HCT116 (cell line): ENCODE measurements around the gene DAAM2. TPM values are rescaled to one million over a fixed set of nuclear protein-coding genes. Genes with fewer than 3 reads are reported as not detected.

Source experiments
- ATAC-seq: fragments of 200-7000 bp; cut with Tn5 transposase; 2 replicates; pipeline ENCODE4 v1.9.1; 2020; ENCODE audit warnings: mild to moderate bottlenecking, moderate library complexity
- BruUV-seq: library from RNA; stranded (reverse); fragments of 400-500 nt; replicated peaks from 2 replicates; lab custom pipeline; 2021; lab: Mats Ljungman, UMichigan
- CTCF ChIA-PET: fragments of 300-600 bp; sonication (Branson Sonifier 250); formaldehyde crosslinking; loops from one replicate; lab custom pipeline; 2021; ENCODE audit warnings: antibody characterized with exemption; lab: Charles Lee
- POLR2A ChIA-PET: fragments of 300-600, 350-600 bp; sonication (Branson Sonifier 250); formaldehyde crosslinking; loops from one replicate; lab custom pipeline; 2021; ENCODE audit warnings: antibody characterized with exemption; lab: Charles Lee
- RAD21 ChIA-PET, 2 experiments: fragments of 300-600 bp; sonication (Branson Sonifier 250); formaldehyde crosslinking; loops; one replicate each; lab custom pipeline; 2023; ENCODE audit warnings: low total read pairs in 2 of 2; ENCODE audit not compliant: uncharacterized antibody in 2 of 2, unreplicated experiment in 2 of 2, low non-redundant PET in 1 of 2; lab: Charles Lee
- DNase-seq: peaks from one replicate; pipeline ENCODE4 v3.0.0-alpha.2; 2010; ENCODE audit warnings: low read depth, low spot score
- H2AFZ ChIP-seq: fragments of 200-600 bp; shearing (Covaris generic), sonication (generic); 2 replicates; pipeline ENCODE4 v1.6.1; 2017; ENCODE audit warnings: low read depth, mixed run types, mixed read lengths, antibody characterized with exemption, low read length; ENCODE audit not compliant: poor library complexity, severe bottlenecking
- H3K27ac ChIP-seq: 2 replicates; pipeline ENCODE4 v1.5.1; 2012; ENCODE audit warnings: low read depth, low read length
- H3K27me3 ChIP-seq: fragments of 200-600 bp; sonication (generic); 2 replicates; pipeline ENCODE4 v1.6.1; 2016; ENCODE audit warnings: mixed run types, low read length, mixed read lengths; ENCODE audit not compliant: insufficient read depth
- H3K36me3 ChIP-seq, 2 experiments: fragments of 200-500 bp in 1 of 2; fragments of 200-600 bp in 1 of 2; sonication (Bioruptor generic) in 1 of 2; sonication (generic) in 1 of 2; 2 replicates each; pipeline versions ENCODE4 v1.5.1 to v1.6.1; 2014 to 2016; ENCODE audit warnings: low read length in 2 of 2, inconsistent platforms in 1 of 2, mixed read lengths in 1 of 2, mixed run types in 1 of 2; ENCODE audit not compliant: insufficient read depth in 2 of 2, control insufficient read depth in 1 of 2
- H3K4me1 ChIP-seq, 2 experiments: fragments of 200-600 bp in 1 of 2; sonication (generic) in 1 of 2; 2 replicates each; pipeline versions ENCODE4 v1.5.1 to v1.6.1; 2012 to 2017; ENCODE audit warnings: low read length in 2 of 2, inconsistent platforms in 1 of 2, mild to moderate bottlenecking in 1 of 2, mixed read lengths in 1 of 2, mixed run types in 1 of 2, moderate library complexity in 1 of 2; ENCODE audit not compliant: insufficient read depth in 2 of 2, control insufficient read depth in 1 of 2
- H3K4me2 ChIP-seq: fragments of 200-600 bp; sonication (generic); 2 replicates; pipeline ENCODE4 v1.6.1; 2017; ENCODE audit warnings: mixed run types, low read length, mixed read lengths
- H3K4me3 ChIP-seq, 2 experiments: fragments of 200-600 bp in 1 of 2; sonication (generic) in 1 of 2; replicated peaks in 1 of 2; 2 replicates each; pipeline ENCODE4 v1.5.1; 2011 to 2016; ENCODE audit warnings: low read length in 2 of 2, control low read depth in 1 of 2, low read depth in 1 of 2, mild to moderate bottlenecking in 1 of 2, mixed read lengths in 1 of 2, mixed run types in 1 of 2
- H3K79me2 ChIP-seq: fragments of 200-600 bp; sonication (generic); 2 replicates; pipeline ENCODE4 v1.6.1; 2017; ENCODE audit warnings: mild to moderate bottlenecking, mixed run types, low read length, moderate library complexity, mixed read lengths; ENCODE audit not compliant: insufficient read depth
- H3K9ac ChIP-seq: fragments of 200-600 bp; sonication (generic); 2 replicates; pipeline ENCODE4 v1.6.1; 2016; ENCODE audit warnings: low read length, mixed read lengths
- H3K9me2 ChIP-seq: fragments of 200-600 bp; sonication (generic), shearing (Covaris generic); 2 replicates; pipeline ENCODE4 v1.6.1; 2017; ENCODE audit warnings: mixed run types, mild to moderate bottlenecking, moderate library complexity; ENCODE audit not compliant: insufficient read depth
- H3K9me3 ChIP-seq, 2 experiments: fragments of 200-500 bp in 1 of 2; fragments of 200-600 bp in 1 of 2; sonication (Bioruptor generic) in 1 of 2; sonication (generic) in 1 of 2; 2 replicates each; pipeline ENCODE4 v1.6.1; 2014 to 2017; ENCODE audit warnings: low read length in 2 of 2, mixed read lengths in 2 of 2, inconsistent platforms in 1 of 2, low read depth in 1 of 2, mild to moderate bottlenecking in 1 of 2, mixed run types in 1 of 2, moderate library complexity in 1 of 2; ENCODE audit not compliant: control insufficient read depth in 1 of 2, insufficient read depth in 1 of 2
- H4K20me1 ChIP-seq: fragments of 200-600 bp; sonication (generic), shearing (Covaris generic); 2 replicates; pipeline ENCODE4 v1.6.1; 2017; ENCODE audit warnings: mixed run types, mild to moderate bottlenecking, moderate library complexity; ENCODE audit not compliant: insufficient read depth
- CEBPB ChIP-seq: IDR thresholded peaks from 2 replicates; pipeline ENCODE4 v1.6.1; 2012; ENCODE audit warnings: low read depth
- EZH2phosphoT487 ChIP-seq: fragments of 200-600 bp; IDR thresholded peaks from 2 replicates; pipeline ENCODE4 v1.6.1; 2018; ENCODE audit warnings: antibody characterized with exemption, borderline replicate concordance
- JUND ChIP-seq: IDR thresholded peaks from 2 replicates; pipeline ENCODE4 v1.6.1; 2012
- POLR2AphosphoS5 ChIP-seq: IDR thresholded peaks from 2 replicates; pipeline ENCODE4 v1.6.1; 2011; ENCODE audit warnings: mild to moderate bottlenecking, low read depth, low read length, moderate library complexity
- REST ChIP-seq: IDR thresholded peaks from 2 replicates; pipeline ENCODE4 v1.6.1; 2012; ENCODE audit warnings: low read depth
- ZBTB33 ChIP-seq: IDR thresholded peaks from 2 replicates; pipeline ENCODE4 v1.6.1; 2011; ENCODE audit warnings: mild to moderate bottlenecking, low read length, moderate library complexity; ENCODE audit not compliant: insufficient replicate concordance; ENCODE audit errors: extremely low read depth
- intact Hi-C: fragments of 100-400 bp; cut with micrococcal nuclease; formaldehyde crosslinking; loops from 2 replicates; pipeline ENCODE4 v1.10.0; 2022
- total RNA-seq: library from RNA; stranded (reverse); gene quantifications from one replicate; pipeline ENCODE4 v1.2.1, GENCODE V29; 2021; ENCODE audit not compliant: unreplicated experiment

DAAM2 gene
- total RNA-seq, 1 experiment from 2014 or later: not detected

- ChIA-PET CTCF (no interaction called here), POLR2A (no interaction called here), RAD21 (no interaction called here)
- Histone ChIP-seq H3K4me2 (no peak overlapping the region), H3K9me2 (no peaks in the 10 kb centered on the region), H3K27me3 (no peaks in the 10 kb centered on the region), H2AFZ (no peak overlapping the region), H4K20me1 (no peaks in the 10 kb centered on the region), H3K4me3 (no peak overlapping the region), H3K36me3 (no peaks in the 10 kb centered on the region), H3K9me3 (no peaks in the 10 kb centered on the region), H3K79me2 (no peaks in the 10 kb centered on the region), H3K27ac (no peak overlapping the region), H3K4me1 (no peaks in the 10 kb centered on the region), H3K9ac (no peak overlapping the region)
- BruUV-seq: no TSS peak
- no peak for ATAC-seq
- no peak for DNase-seq
- intact Hi-C loops: no loop called here
- TF ChIP-seq ZBTB33 (no peak), EZH2phosphoT487 (no peak), CEBPB (no peak), REST (no peak), JUND (no peak), POLR2AphosphoS5 (no peak)
Measured at GRCh38 chr6:39907871-39908575, 115.8 kb downstream of the DAAM2 start.
